Occipital lobe (tissue), 2 donors: Measurements from ENCODE around the gene C10orf90. TPM values are rescaled to one million over a fixed set of nuclear protein-coding genes. Genes with fewer than 3 reads are reported as not detected.

Source experiments
- DNase-seq: peaks from one replicate; lab custom pipeline; 2025; lab: John Stamatoyannopoulos, UW
- total RNA-seq: library from RNA; depleted of rRNA; stranded (reverse); fragments of >200 nt; gene quantifications from one replicate; pipeline ENCODE4 v1.2.3, GENCODE V29; 2014

The C10orf90 gene
- total RNA-seq, 1 donor from 2014 or later, result 0.16 TPM

GRCh38 chr10:126429275-126429674 is 241.2 kb downstream of the C10orf90 start:
- no peak for DNase-seq

GRCh38 chr10:126425489-126426065 is 244.9 kb downstream of the C10orf90 start:
- DNase-seq, result no peak

GRCh38 chr10:126425032-126425431 is 245.5 kb downstream of the C10orf90 start:
- no peak for DNase-seq

- DNase-seq, result no peak
Observed at GRCh38 chr10:126423732-126424491, 246.6 kb downstream of the C10orf90 start.

- DNase-seq, result no peak
Observed at GRCh38 chr10:126422567-126422966, 247.9 kb downstream of the C10orf90 start.

GRCh38 chr10:126421756-126422256 is 248.7 kb downstream of the C10orf90 start:
- DNase-seq, result no peak

GRCh38 chr10:126420567-126421300 is 249.8 kb downstream of the C10orf90 start:
- DNase-seq, result no peak

- no peak for DNase-seq
Observed at GRCh38 chr10:126417220-126417825, 253.2 kb downstream of the C10orf90 start.

- DNase-seq, result no peak
Observed at GRCh38 chr10:126409821-126410220, 260.7 kb downstream of the C10orf90 start.

GRCh38 chr10:126408953-126409641 is 261.4 kb downstream of the C10orf90 start:
- DNase-seq, result no peak

GRCh38 chr10:126407831-126408230 is 262.7 kb downstream of the C10orf90 start:
- no peak for DNase-seq

GRCh38 chr10:126405239-126405775 is 265.2 kb downstream of the C10orf90 start:
- no peak for DNase-seq

GRCh38 chr10:126402721-126403695 is 267.5 kb downstream of the C10orf90 start:
- no peak for DNase-seq

GRCh38 chr10:126400641-126401040 is 269.9 kb downstream of the C10orf90 start:
- DNase-seq, result no peak

- no peak for DNase-seq
Observed at GRCh38 chr10:126398924-126399323, 271.6 kb downstream of the C10orf90 start.

- no peak for DNase-seq
Observed at GRCh38 chr10:126398383-126398743, 272.1 kb downstream of the C10orf90 start.

- no peak for DNase-seq
Observed at GRCh38 chr10:126397640-126398382, 272.7 kb downstream of the C10orf90 start.

- DNase-seq, result no peak
Observed at GRCh38 chr10:126397156-126397555, 273.3 kb downstream of the C10orf90 start.

- DNase-seq, result no peak
Observed at GRCh38 chr10:126394948-126395347, 275.5 kb downstream of the C10orf90 start.
